PC-3 (cell line): Measurements from ENCODE around the gene GLB1L2. TPM values are rescaled to one million over a fixed set of nuclear protein-coding genes. Genes with fewer than 3 reads are reported as not detected.

Experiments used
- ATAC-seq: fragments of 200-7000 bp; cut with Tn5 transposase; 2 replicates; pipeline ENCODE4 v1.9.1; 2020; ENCODE audit warnings: mild to moderate bottlenecking, moderate library complexity
- BruUV-seq: library from RNA; stranded (reverse); fragments of 400-500 nt; replicated peaks from 2 replicates; lab custom pipeline; 2021; lab: Mats Ljungman, UMichigan
- CTCF ChIA-PET: fragments of 300-600 bp; sonication (Branson Sonifier 250); formaldehyde crosslinking; loops from one replicate; lab custom pipeline; 2022; ENCODE audit warnings: antibody characterized with exemption; lab: Charles Lee
- POLR2A ChIA-PET: fragments of 300-600 bp; sonication (Branson Sonifier 250); formaldehyde crosslinking; loops from one replicate; lab custom pipeline; 2022; ENCODE audit warnings: antibody characterized with exemption; ENCODE audit not compliant: unreplicated experiment; lab: Charles Lee
- DNase-seq: peaks from one replicate; pipeline ENCODE4 v3.0.0-alpha.2; 2015
- H2AFZ ChIP-seq: fragments of 300-600 bp; sonication (generic); 2 replicates; pipeline ENCODE4 v1.6.0; 2016; ENCODE audit warnings: antibody characterized with exemption, low read length
- H3F3A ChIP-seq: fragments of 300-600 bp; sonication (generic); one replicate; pipeline ENCODE4 v1.6.0; 2017; ENCODE audit warnings: antibody characterized with exemption, low read length, control low read depth, mild to moderate bottlenecking; ENCODE audit not compliant: unreplicated experiment
- H3K27ac ChIP-seq: fragments of 300-600 bp; sonication (generic); 2 replicates; pipeline ENCODE4 v1.5.1; 2016; ENCODE audit warnings: mild to moderate bottlenecking, low read length
- H3K27me3 ChIP-seq: fragments of 300-600 bp; sonication (generic); 2 replicates; pipeline ENCODE4 v1.6.1; 2016; ENCODE audit warnings: low read length, mixed read lengths
- H3K36me3 ChIP-seq: fragments of 300-600 bp; sonication (generic); 2 replicates; pipeline ENCODE4 v1.6.1; 2016; ENCODE audit warnings: low read depth, mixed run types, low read length, mixed read lengths
- H3K4me1 ChIP-seq: fragments of 300-600 bp; sonication (generic); 2 replicates; pipeline ENCODE4 v1.5.1; 2016; ENCODE audit warnings: low read length; ENCODE audit not compliant: insufficient read depth
- H3K4me2 ChIP-seq: fragments of 300-600 bp; sonication (generic); 2 replicates; pipeline ENCODE4 v1.6.0; 2016; ENCODE audit warnings: low read length
- H3K4me3 ChIP-seq: fragments of 300-600 bp; sonication (generic); 2 replicates; pipeline ENCODE4 v1.5.1; 2016; ENCODE audit warnings: mild to moderate bottlenecking, low read length, mixed read lengths
- H3K79me2 ChIP-seq: fragments of 300-600 bp; sonication (generic); 2 replicates; pipeline ENCODE4 v1.6.1; 2017; ENCODE audit warnings: low read length, mixed read lengths
- H3K9ac ChIP-seq: fragments of 300-600 bp; sonication (generic); 2 replicates; pipeline ENCODE4 v1.6.0; 2016; ENCODE audit warnings: mild to moderate bottlenecking, low read length
- H3K9me2 ChIP-seq: fragments of 300-600 bp; sonication (generic); replicated peaks from 2 replicates; pipeline ENCODE4 v1.6.1; 2016; ENCODE audit warnings: mixed run types, low read length, mixed read lengths
- H3K9me3 ChIP-seq: fragments of 300-600 bp; sonication (generic); 2 replicates; pipeline ENCODE4 v1.6.1; 2016; ENCODE audit warnings: low read length, mixed read lengths
- H4K20me1 ChIP-seq: fragments of 300-600 bp; sonication (generic); 2 replicates; pipeline ENCODE4 v1.6.1; 2016; ENCODE audit warnings: low read length, mixed read lengths
- CTCF ChIP-seq: fragments of 300-600 bp; sonication (generic); conservative IDR thresholded peaks from 2 replicates; pipeline ENCODE4 v1.5.1; 2017; ENCODE audit warnings: antibody characterized with exemption, low read depth, mild to moderate bottlenecking, low read length
- EZH2 ChIP-seq: fragments of 300-600 bp; sonication (generic); IDR thresholded peaks from one replicate; pipeline ENCODE4 v1.6.1; 2017; ENCODE audit warnings: antibody characterized with exemption, mild to moderate bottlenecking, low read length; ENCODE audit not compliant: unreplicated experiment
- EZH2phosphoT487 ChIP-seq: fragments of 300-600 bp; sonication (generic); IDR thresholded peaks from 2 replicates; pipeline ENCODE4 v1.6.1; 2018; ENCODE audit warnings: mild to moderate bottlenecking, antibody characterized with exemption, low read length, borderline replicate concordance
- intact Hi-C: fragments of 100-400 bp; cut with micrococcal nuclease; formaldehyde crosslinking; loops from 2 replicates; pipeline ENCODE4 v1.9.0; 2023
- total RNA-seq: library from RNA; depleted of rRNA; stranded (reverse); fragments of >200 nt; gene quantifications from 2 replicates; pipeline ENCODE4 v1.2.3, GENCODE V29; 2014

GLB1L2 gene
- total RNA-seq, 1 experiment from 2014 or later: 0.62 TPM

GRCh38 chr11:134355656-134356055 is 23.9 kb downstream of the GLB1L2 start:
- Histone ChIP-seq H3K4me3 (no peak overlapping the region), H3K4me1 (no peaks in the 10 kb centered on the region), H3K9ac (no peak overlapping the region), H3K36me3 (no peaks in the 10 kb centered on the region), H3K27me3 (peaks cover 20% of the 10 kb centered on the region), H2AFZ (no peak overlapping the region), H3K27ac (no peak overlapping the region), H3K9me2 (no peaks in the 10 kb centered on the region), H3K79me2 (no peaks in the 10 kb centered on the region), H3F3A (no peaks in the 10 kb centered on the region), H3K9me3 (no peaks in the 10 kb centered on the region), H3K4me2 (no peak overlapping the region), H4K20me1 (no peaks in the 10 kb centered on the region)
- ChIA-PET POLR2A (interaction anchor here (0.7 kb wide), 1 partner anchor 13 kb away, joined by 3 read pairs; no protein-coding TSS in a partner anchor), CTCF (no interaction called here)
- DNase-seq: no peak
- intact Hi-C loops: no loop called here
- no peak for ATAC-seq
- no TSS peak for BruUV-seq
- no peak for TF ChIP-seq EZH2
- TF ChIP-seq CTCF: no peak
- no peak for TF ChIP-seq EZH2phosphoT487

GRCh38 chr11:134356656-134357544 is 25.1 kb downstream of the GLB1L2 start:
- no TSS peak for BruUV-seq
- TF ChIP-seq EZH2phosphoT487 (no peak), EZH2 (no peak), CTCF (no peak)
- Histone ChIP-seq H4K20me1 (no peaks in the 10 kb centered on the region), H3K9ac (no peak overlapping the region), H3F3A (no peaks in the 10 kb centered on the region), H3K4me2 (no peak overlapping the region), H3K27me3 (peaks cover 10% of the 10 kb centered on the region), H3K4me1 (no peaks in the 10 kb centered on the region), H3K36me3 (no peaks in the 10 kb centered on the region), H2AFZ (no peak overlapping the region), H3K27ac (no peak overlapping the region), H3K9me2 (no peaks in the 10 kb centered on the region), H3K9me3 (no peaks in the 10 kb centered on the region), H3K79me2 (no peaks in the 10 kb centered on the region), H3K4me3 (no peak overlapping the region)
- ATAC-seq (no peak), DNase-seq (no peak)
- intact Hi-C loops: no loop called here
- POLR2A ChIA-PET: no interaction called here
- CTCF ChIA-PET: no interaction called here

- no peak overlapping the region for H3K9ac ChIP-seq
- intact Hi-C loops: no loop called here
- TF ChIP-seq EZH2: no peak
- no peak for TF ChIP-seq EZH2phosphoT487
- no peak for TF ChIP-seq CTCF
Measured at GRCh38 chr11:134357545-134357839, 25.7 kb downstream of the GLB1L2 start.

More at GRCh38 chr11:134357545-134357839, 25.7 kb downstream of the GLB1L2 start:
- Histone ChIP-seq H3K36me3 (no peaks in the 10 kb centered on the region), H3K27ac (no peak overlapping the region), H3K4me3 (no peak overlapping the region), H3K79me2 (no peaks in the 10 kb centered on the region), H3F3A (no peaks in the 10 kb centered on the region), H2AFZ (no peak overlapping the region), H4K20me1 (no peaks in the 10 kb centered on the region), H3K27me3 (peaks cover 8% of the 10 kb centered on the region), H3K9me3 (no peaks in the 10 kb centered on the region), H3K9me2 (no peaks in the 10 kb centered on the region), H3K4me2 (no peak overlapping the region), H3K4me1 (no peaks in the 10 kb centered on the region)
- ChIA-PET POLR2A (no interaction called here), CTCF (no interaction called here)
- BruUV-seq: no TSS peak
- DNase-seq (no peak), ATAC-seq (no peak)
